Coronary artery (tissue), 2 donors: ENCODE data around the gene PIGQ.

ENCODE experiments used
- DNase-seq: peaks from one replicate; pipeline ENCODE4 v3.0.0-alpha.2; 2017; ENCODE audit warnings: low spot score
- H3K27ac ChIP-seq, 2 donors: fragments of 200-600 bp; sonication (generic); one replicate each; pipeline ENCODE4 v1.5.1; 2016 to 2019
- H3K4me3 ChIP-seq: fragments of 200-600 bp; sonication (generic); 2 replicates; pipeline ENCODE4 v1.5.1; 2016; ENCODE audit warnings: mild to moderate bottlenecking, moderate library complexity
- CTCF ChIP-seq: fragments of 200-600 bp; sonication (generic); IDR thresholded peaks from one replicate; pipeline ENCODE4 v1.5.1; 2019; ENCODE audit warnings: antibody characterized with exemption

PIGQ gene

GRCh38 chr16:530111-530817, 39.5 kb upstream of the PIGQ start:
- H3K27ac ChIP-seq, result no peak overlapping the region
- no peak overlapping the region for H3K4me3 ChIP-seq
- TF ChIP-seq CTCF, result no peak
- no peak for DNase-seq

- TF ChIP-seq CTCF, result no peak
- H3K27ac ChIP-seq, result no peak overlapping the region
- H3K4me3 ChIP-seq, result no peak overlapping the region
- DNase-seq, result no peak
Measured at GRCh38 chr16:531494-532125, 38.2 kb upstream of the PIGQ start.

GRCh38 chr16:533391-534123, 36.2 kb upstream of the PIGQ start:
- TF ChIP-seq CTCF, result no peak
- no peak for DNase-seq
- no peak overlapping the region for H3K27ac ChIP-seq
- no peak overlapping the region for H3K4me3 ChIP-seq

- no peak overlapping the region for H3K4me3 ChIP-seq
- TF ChIP-seq CTCF, result no peak
- no peak overlapping the region for H3K27ac ChIP-seq
- no peak for DNase-seq
Measured at GRCh38 chr16:534135-534534, 35.6 kb upstream of the PIGQ start.

- TF ChIP-seq CTCF, result no peak
- Histone ChIP-seq H3K4me3 (no peak overlapping the region), H3K27ac (no peak overlapping the region)
- no peak for DNase-seq
Measured at GRCh38 chr16:534856-535445, 34.8 kb upstream of the PIGQ start.

GRCh38 chr16:535446-536405, 34.0 kb upstream of the PIGQ start:
- DNase-seq, result no peak
- no peak for TF ChIP-seq CTCF
- H3K27ac ChIP-seq, result no peak overlapping the region
- H3K4me3 ChIP-seq, result no peak overlapping the region
